ENCODE data around the gene FXYD4. TPM values are rescaled to one million over a fixed set of nuclear protein-coding genes. Genes with fewer than 3 reads are reported as not detected.
"Not testable (repeated sequence)": the region's sequence is repeated elsewhere in the genome, so short reads cannot be mapped to it uniquely, and the experiment has no call there.

Gene FXYD4
- total RNA-seq, 1 donor from 2014 or later, result not detected

GRCh38 chr10:43376828-43377423 is 5.5 kb downstream of the FXYD4 start:
- DNase-seq, result no peak

- no peak for DNase-seq
Measured at GRCh38 chr10:43377424-43377883, 6.0 kb downstream of the FXYD4 start.

DNA sequence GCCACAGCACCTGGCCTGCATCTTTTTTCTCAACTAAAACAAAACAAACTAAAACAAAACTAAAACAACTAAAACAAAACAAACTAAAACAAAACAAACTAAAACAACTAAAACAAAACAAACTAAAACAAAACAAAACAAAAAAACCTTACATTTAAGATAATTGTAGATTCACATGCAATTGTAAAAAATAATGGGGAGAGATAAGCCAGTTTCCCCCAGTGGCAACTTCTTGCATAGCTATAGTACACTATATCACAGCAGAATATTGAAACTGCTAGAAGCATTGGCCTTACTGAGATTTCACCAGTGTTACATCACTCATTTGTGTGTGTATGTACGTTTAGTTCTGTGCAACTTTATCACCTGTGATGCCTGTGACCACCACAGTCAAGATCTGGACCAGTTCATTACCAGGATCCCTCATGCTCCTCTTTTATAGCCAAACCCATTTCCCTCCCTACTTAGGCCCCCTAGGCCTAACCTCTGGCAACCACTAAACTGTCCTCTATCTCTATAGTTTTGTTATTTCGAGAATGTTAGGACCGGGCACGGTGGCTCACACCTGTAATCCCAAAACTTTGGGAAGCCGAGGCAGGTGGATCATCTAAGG is 9.3 kb downstream of the FXYD4 start:
- DNase-seq, result no peak

DNA sequence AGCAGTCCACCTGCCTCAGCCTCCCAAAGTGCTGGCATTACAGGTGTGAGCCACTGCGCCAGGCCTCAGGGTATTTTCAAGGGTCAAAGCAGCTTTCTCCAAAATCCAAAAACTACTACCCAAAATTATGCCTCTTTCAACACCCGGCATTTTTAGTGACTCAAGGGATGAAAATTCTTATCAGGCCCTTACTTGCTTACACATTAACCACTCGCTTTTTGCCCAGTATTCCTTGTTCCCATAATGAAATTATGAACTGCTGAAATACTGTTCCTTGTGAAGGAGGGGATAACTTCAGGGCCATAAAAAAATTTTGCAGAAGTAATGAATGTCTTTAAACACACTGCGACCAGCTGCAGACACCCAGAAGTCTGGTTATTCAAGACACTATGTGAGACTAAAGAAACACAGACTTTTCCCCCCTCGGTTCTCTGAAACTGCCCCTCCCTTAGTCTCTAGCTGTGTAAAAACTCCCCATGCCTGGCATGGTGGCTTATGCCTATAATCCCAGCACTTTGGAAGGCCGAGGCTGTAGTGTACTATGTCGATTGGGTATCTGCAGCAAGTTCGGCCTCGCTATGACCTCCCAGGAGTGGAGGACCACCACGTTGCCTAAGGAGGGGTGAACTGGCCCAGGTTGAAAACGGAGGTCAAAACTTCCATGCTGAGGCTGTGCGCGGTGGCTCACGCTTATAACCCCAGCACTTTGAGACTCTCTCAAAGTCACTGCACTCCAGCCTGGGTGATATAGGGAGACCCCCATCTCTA is 12.0 kb downstream of the FXYD4 start:
- DNase-seq, result no peak

GRCh38 chr10:43384252-43385221 is 13.1 kb downstream of the FXYD4 start:
- no peak for DNase-seq

GRCh38 chr10:43385412-43386004 is 14.1 kb downstream of the FXYD4 start:
- no peak for DNase-seq

DNA sequence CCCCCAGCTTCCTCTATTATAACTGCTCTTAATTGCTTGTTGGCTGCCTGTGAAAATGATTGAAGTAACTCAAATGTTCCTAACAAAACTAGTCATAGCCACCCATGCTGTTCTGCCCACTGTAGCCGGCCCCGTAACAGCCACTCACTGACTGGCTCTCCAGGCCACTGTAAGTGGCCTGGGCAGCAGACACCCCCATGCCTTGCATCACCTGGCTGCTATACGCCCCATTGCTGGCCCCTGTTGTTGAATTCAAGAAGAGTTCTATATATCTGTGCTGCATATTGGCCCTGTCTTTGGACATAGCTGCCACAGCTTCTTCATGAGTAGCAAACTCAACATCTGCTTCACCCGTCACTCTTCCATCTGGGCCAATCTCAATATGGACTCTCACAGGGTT is 15.1 kb downstream of the FXYD4 start:
- DNase-seq, result no peak

DNA sequence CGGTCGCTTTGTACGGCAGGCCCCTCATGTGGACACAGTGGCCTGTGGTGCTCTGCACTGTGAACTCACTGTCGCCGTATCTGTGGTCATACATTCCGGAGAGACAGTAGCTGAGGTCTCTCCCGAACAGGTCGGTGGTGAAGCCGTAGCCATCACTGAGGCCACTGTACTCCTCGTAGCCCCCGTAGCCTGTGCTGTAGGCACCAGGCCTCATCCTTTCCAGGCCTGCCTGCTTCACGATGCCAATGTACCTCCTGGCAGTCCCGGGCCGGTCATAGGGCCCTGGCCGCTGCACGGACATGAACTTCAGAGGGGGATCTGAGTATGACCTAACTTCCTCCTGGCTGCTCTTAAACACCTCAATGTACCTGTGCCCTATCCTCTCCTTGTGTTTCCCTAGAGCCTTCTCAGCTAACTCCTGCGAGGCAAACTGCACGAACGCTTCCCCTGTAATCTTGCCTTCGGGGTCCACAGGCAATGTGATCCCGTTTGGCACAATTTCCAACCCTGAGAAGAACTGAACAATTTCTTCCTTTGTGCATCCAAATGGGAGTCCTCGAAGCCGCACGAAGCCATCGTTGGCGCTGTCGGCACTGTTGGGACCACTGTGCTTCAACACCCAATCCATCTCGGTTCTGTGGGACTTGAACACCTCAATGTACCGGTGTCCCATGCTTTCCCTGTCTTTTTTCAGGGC is 15.7 kb downstream of the FXYD4 start:
- DNase-seq, result no peak

DNA sequence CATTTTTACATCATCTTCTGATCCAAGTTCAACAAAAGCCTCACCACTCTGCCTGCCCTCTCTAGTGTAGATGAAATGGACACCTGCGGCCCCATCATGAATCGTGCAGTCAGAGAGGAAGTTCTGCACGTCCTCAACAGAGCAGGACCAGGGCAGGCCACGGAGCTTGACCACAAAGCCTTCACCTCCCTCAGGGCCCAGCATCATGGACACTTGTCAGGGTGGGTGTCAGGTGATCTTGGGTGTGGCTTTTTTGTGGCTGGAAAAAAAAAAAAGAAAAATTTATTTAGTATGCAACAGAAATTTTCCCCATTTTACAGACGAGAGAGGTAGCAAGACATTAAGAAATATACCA is 16.2 kb downstream of the FXYD4 start:
- no peak for DNase-seq

DNA sequence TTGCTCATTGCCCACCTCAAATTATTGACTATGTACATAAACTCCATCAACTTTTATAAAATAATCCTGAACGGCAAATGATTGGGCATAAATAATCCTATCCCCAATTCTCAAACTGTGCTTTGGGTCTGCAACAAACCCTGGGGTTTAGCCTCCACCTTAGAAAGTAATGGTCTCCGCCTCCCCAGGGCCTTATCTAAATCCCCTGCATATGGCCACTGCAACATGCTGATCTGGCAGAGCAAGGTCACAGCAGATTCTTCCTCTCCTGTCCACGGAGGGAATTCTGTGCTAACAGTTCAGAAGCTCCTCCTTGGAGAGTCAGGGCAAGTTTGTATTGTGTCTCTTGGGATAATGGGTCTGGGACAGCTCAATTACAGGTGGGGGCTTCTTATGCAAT is 18.4 kb downstream of the FXYD4 start:
- no peak for DNase-seq

DNA sequence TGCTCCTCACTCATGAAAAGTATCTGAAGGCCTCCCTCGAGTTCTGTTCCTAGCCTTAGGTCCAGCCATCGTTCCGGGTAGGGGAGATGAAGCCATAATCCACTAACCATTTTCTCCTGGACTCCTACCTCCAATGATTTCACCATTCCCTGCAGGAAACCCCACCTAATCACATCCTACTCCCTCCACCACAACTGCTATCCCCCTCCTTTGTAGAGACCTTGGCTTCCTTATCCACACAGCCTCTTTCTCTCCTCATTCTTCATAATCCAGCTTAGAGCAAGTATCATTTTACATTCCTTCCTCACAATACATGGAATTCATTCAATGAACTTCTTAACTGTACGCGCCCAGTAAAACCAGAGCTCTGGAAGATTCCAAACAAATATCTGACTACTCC is 18.9 kb downstream of the FXYD4 start:
- no peak for DNase-seq

GRCh38 chr10:43390759-43391158 is 19.3 kb downstream of the FXYD4 start:
- peak; percentile 29 for DNase-seq

DNA sequence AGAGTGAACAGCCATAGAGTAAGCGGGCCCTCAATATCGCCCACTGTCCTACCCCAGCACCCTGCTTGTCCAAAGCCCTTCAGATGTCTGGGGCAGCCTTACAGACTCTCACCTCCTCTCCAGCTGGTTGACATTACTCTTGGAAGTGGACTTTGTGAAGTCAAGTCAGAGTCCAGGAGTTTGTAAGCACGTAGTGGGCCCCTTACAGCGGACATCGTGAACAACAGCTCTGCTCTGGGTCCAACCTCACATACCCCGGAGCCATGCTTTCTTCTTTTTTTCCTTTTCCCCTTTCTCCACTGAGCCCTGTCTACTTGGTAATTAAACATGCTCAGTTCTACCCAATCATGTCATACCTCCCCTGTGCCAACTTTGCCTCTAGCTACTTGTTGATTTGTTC is 20.1 kb downstream of the FXYD4 start:
- DNase-seq, result no peak

DNA sequence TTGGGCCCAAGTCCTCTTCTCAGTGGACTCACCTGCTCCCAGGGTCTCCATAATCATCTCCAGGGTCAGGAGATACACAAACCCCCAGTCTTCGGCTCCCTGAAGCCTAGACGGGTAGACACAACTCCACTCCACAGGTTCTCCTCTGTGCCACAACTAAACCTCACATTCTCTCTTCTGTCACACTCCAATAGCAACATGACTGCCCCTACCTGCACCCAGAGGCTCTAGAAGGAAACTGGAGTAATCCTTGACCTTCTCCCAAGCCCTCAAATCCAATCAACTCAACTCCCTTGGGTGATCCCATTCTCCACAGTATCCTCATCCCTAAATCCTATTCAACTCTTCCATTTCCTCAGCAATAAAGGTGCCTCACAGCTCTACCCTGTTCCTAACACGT is 21.3 kb downstream of the FXYD4 start:
- DNase-seq, result no peak

DNA sequence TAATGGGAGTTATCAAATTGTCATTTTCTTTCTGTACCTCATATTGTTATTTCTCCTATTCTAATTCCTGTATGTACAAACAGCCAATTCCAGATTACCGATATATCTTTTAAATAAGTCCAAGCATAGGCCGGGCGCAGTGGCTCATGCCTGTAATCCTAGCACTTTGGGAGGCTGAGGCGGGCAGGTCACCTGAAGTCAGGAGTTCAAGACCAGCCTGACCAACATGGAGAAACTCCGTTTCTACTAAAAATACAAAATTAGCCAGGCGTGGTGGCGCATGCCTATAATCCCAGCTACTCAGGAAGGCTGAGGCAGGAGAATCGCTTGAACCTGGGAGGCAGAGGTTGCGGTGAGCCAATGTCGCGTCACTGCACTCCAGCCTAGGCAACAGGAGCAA is 21.8 kb downstream of the FXYD4 start:
- not testable (repeated sequence) for DNase-seq

GRCh38 chr10:43393606-43394360 is 22.3 kb downstream of the FXYD4 start:
- DNase-seq, result no peak

- DNase-seq, result no peak
Measured at GRCh38 chr10:43394868-43395267, 23.4 kb downstream of the FXYD4 start.

GRCh38 chr10:43395571-43396060 is 24.2 kb downstream of the FXYD4 start:
- DNase-seq, result no peak

DNA sequence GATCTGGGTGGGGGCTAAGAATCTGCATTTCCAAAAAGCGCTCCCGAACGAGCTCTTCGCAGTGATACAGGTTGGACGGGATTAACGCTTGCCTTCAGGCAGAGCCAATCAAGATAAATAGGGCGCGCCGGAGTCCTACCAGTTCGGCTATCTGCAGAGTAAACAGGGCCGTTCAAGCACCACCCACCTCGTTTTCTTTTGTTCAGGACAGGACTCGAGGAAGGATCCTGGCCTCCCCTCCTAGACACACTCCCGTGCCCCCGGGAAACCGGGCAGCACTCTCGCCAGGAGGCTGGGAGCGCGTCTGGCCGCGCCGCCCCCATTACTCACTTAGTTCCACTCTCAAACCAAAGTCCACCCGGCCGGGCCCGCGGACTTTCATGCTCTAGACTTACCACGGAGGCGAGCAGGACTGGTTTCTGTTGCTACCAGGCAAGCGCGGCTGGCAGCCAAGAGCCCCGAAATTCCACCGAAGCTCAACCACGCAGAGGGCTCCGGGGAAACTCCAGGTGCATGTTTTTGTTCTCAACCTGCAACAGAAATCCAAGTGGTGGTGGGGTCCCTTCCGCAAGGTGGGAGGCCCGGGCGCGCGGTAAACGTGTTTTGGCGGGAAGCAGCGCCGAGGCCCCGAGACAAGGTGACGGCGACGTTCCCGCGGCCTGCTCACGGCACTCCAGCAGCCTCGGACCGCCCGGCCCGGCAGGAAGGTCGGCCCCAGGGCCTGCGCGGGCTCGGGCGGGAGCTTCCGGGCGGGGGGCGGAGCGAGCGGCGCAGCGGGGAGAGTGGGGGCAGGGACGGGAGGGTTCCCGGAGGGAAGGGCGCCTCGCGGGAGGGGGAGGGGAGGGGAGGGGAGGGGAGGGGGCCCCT is 24.9 kb downstream of the FXYD4 start:
- DNase-seq, result peak; percentile 72
